Neural cell (in vitro differentiated cells): Measurements from ENCODE around the gene NDUFS2. TPM values are rescaled to one million over a fixed set of nuclear protein-coding genes. Genes with fewer than 3 reads are reported as not detected.
"Not testable (repeated sequence)": the region's sequence is repeated elsewhere in the genome, so short reads cannot be mapped to it uniquely, and the experiment has no call there.

Experiments
- H2AFZ ChIP-seq: fragments of 200-600, 300-800 bp; sonication (generic), shearing (Covaris generic); 2 replicates; pipeline ENCODE4 v1.6.0; 2014; ENCODE audit warnings: low read depth, mild to moderate bottlenecking, antibody characterized with exemption, low read length, moderate library complexity
- H3F3A ChIP-seq: fragments of 200-600 bp; shearing (Covaris generic); 2 replicates; pipeline ENCODE4 v1.6.1; 2016; ENCODE audit warnings: mild to moderate bottlenecking, moderate library complexity, mixed read lengths, antibody characterized with exemption, low read length; ENCODE audit not compliant: insufficient read depth, poor library complexity, severe bottlenecking
- H3K27ac ChIP-seq: fragments of 200-600, 300-800 bp; sonication (generic), shearing (Covaris generic); 2 replicates; pipeline ENCODE4 v1.5.1; 2014; ENCODE audit warnings: mild to moderate bottlenecking, low read length, moderate library complexity
- H3K27me3 ChIP-seq: fragments of 300-800, 200-600 bp; sonication (generic), shearing (Covaris generic); 2 replicates; pipeline ENCODE4 v1.6.0; 2014; ENCODE audit warnings: mild to moderate bottlenecking, low read depth, low read length, moderate library complexity; ENCODE audit not compliant: insufficient read depth
- H3K36me3 ChIP-seq: fragments of 300-800, 200-600 bp; sonication (generic), shearing (Covaris generic); 2 replicates; pipeline ENCODE4 v1.5.1; 2014; ENCODE audit warnings: mild to moderate bottlenecking, antibody characterized with exemption, low read length, moderate library complexity; ENCODE audit not compliant: insufficient read depth
- H3K4me2 ChIP-seq: fragments of 300-800, 200-600 bp; sonication (generic), shearing (Covaris generic); 2 replicates; pipeline ENCODE4 v1.6.0; 2014; ENCODE audit warnings: mild to moderate bottlenecking, low read length
- H3K4me3 ChIP-seq: fragments of 300-800, 200-600 bp; sonication (generic), shearing (Covaris generic); 2 replicates; pipeline ENCODE4 v1.5.1; 2014; ENCODE audit warnings: mild to moderate bottlenecking, low read length, moderate library complexity
- H3K79me2 ChIP-seq: fragments of 200-600 bp; shearing (Covaris generic); replicated peaks from 2 replicates; pipeline ENCODE4 v1.6.0; 2014; ENCODE audit warnings: mild to moderate bottlenecking, low read length, moderate library complexity; ENCODE audit not compliant: insufficient read depth
- H3K9ac ChIP-seq: fragments of 300-800, 200-600 bp; sonication (generic), shearing (Covaris generic); 2 replicates; pipeline ENCODE4 v1.6.1; 2016; ENCODE audit warnings: mild to moderate bottlenecking, low read length, mixed read lengths
- H3K9me2 ChIP-seq: fragments of 200-600 bp; shearing (Covaris generic); 2 replicates; pipeline ENCODE4 v1.6.1; 2016; ENCODE audit warnings: mild to moderate bottlenecking, low read length, mixed read lengths; ENCODE audit not compliant: insufficient read depth
- H3K9me3 ChIP-seq: fragments of 200-600, 300-800 bp; sonication (generic), shearing (Covaris generic); 2 replicates; pipeline ENCODE4 v1.6.1; 2016; ENCODE audit warnings: mild to moderate bottlenecking, mixed run types, low read length, moderate library complexity, mixed read lengths
- H4K20me1 ChIP-seq: fragments of 200-600 bp; shearing (Covaris generic); 2 replicates; pipeline ENCODE4 v1.6.1; 2016; ENCODE audit warnings: mild to moderate bottlenecking, mixed run types; ENCODE audit not compliant: insufficient read depth
- CTCF ChIP-seq: fragments of 450-650 bp; IDR thresholded peaks from 2 replicates; pipeline ENCODE4 v1.5.1; 2014; ENCODE audit warnings: antibody characterized with exemption, mild to moderate bottlenecking, moderate library complexity; ENCODE audit not compliant: poor library complexity, severe bottlenecking
- EP300 ChIP-seq: fragments of 450-650 bp; conservative IDR thresholded peaks from 2 replicates; pipeline ENCODE4 v1.6.1; 2014; ENCODE audit warnings: antibody characterized with exemption, mild to moderate bottlenecking, moderate library complexity; ENCODE audit not compliant: poor library complexity, severe bottlenecking
- EZH2 ChIP-seq: fragments of 200-600, 300-800 bp; shearing (Covaris generic), sonication (generic); IDR thresholded peaks from 2 replicates; pipeline ENCODE4 v1.6.1; 2014; ENCODE audit warnings: antibody characterized with exemption, low read length, borderline replicate concordance, mild to moderate bottlenecking; ENCODE audit not compliant: insufficient read depth, poor library complexity, severe bottlenecking
- MXI1 ChIP-seq: fragments of 450-650 bp; conservative IDR thresholded peaks from 2 replicates; pipeline ENCODE4 v1.6.1; 2014; ENCODE audit warnings: antibody characterized with exemption, mild to moderate bottlenecking; ENCODE audit not compliant: poor library complexity, severe bottlenecking
- POLR2AphosphoS5 ChIP-seq: IDR thresholded peaks from 2 replicates; pipeline ENCODE4 v1.6.1; 2012
- RAD21 ChIP-seq: fragments of 450-650 bp; conservative IDR thresholded peaks from 2 replicates; pipeline ENCODE4 v1.6.1; 2014; ENCODE audit warnings: antibody characterized with exemption, mild to moderate bottlenecking, moderate library complexity
- REST ChIP-seq: IDR thresholded peaks from 2 replicates; pipeline ENCODE4 v1.6.1; 2012; ENCODE audit warnings: borderline replicate concordance
- SMC3 ChIP-seq: fragments of 450-650 bp; conservative IDR thresholded peaks from 2 replicates; pipeline ENCODE4 v1.6.1; 2014; ENCODE audit warnings: antibody characterized with exemption, mild to moderate bottlenecking, moderate library complexity; ENCODE audit not compliant: poor library complexity
- TAF1 ChIP-seq: IDR thresholded peaks from 2 replicates; pipeline ENCODE4 v1.6.1; 2012; ENCODE audit warnings: low read depth
- polyA plus RNA-seq: library from polyadenylated mRNA; depleted of rRNA; stranded (reverse); fragments of >200 nt; gene quantifications from 2 replicates; pipeline ENCODE4 v1.2.3, GENCODE V29; 2014

Gene NDUFS2
- polyA plus RNA-seq, 1 donor from 2014 or later = 166 TPM

- TF ChIP-seq EP300 = no peak
- TF ChIP-seq RAD21 = no peak
Measured at GRCh38 chr1:161251579-161251978, 49.4 kb downstream of the NDUFS2 start (continued).

- H3K4me3 ChIP-seq, H4K20me1 ChIP-seq, H3K9me2 ChIP-seq, H3K9ac ChIP-seq, H2AFZ ChIP-seq, H3K9me3 ChIP-seq, H3K4me2 ChIP-seq, H3K36me3 ChIP-seq, H3K79me2 ChIP-seq, H3F3A ChIP-seq, H3K27ac ChIP-seq: not testable (repeated sequence)
- H3K27me3 ChIP-seq = peaks cover 17% of the 10 kb centered on the region
Measured at GRCh38 chr1:161255302-161255701, 53.1 kb downstream of the NDUFS2 start.

- peaks cover 20% of the 10 kb centered on the region for H3K27me3 ChIP-seq
- H4K20me1 ChIP-seq, H3K4me2 ChIP-seq, H3F3A ChIP-seq, H3K79me2 ChIP-seq, H3K36me3 ChIP-seq, H2AFZ ChIP-seq, H3K4me3 ChIP-seq, H3K9ac ChIP-seq, H3K9me3 ChIP-seq, H3K9me2 ChIP-seq, H3K27ac ChIP-seq: not testable (repeated sequence)
Measured at GRCh38 chr1:161255955-161256520, 53.9 kb downstream of the NDUFS2 start.

GRCh38 chr1:161257109-161257508, 54.9 kb downstream of the NDUFS2 start:
- peaks cover 20% of the 10 kb centered on the region for H3K27me3 ChIP-seq

GRCh38 chr1:161258439-161259344, 56.5 kb downstream of the NDUFS2 start, which contains the start of gene PCP4L1:
PCP4L1 (plus strand) TSS chr1:161258745; CDS start chr1:161258975, 230 bp downstream.
- Histone ChIP-seq H3K9me2 (no peaks in the 10 kb centered on the region), H3K27ac (no peak within 1 kb of the TSS), H3K9ac (peak within 1 kb of the TSS; percentile 66), H3F3A (no peaks in the 10 kb centered on the region), H3K4me3 (peak within 1 kb of the TSS; percentile 80), H3K4me2 (peak within 1 kb of the TSS; percentile 33), H3K27me3 (peaks cover 20% of the 10 kb centered on the region), H2AFZ (peak within 1 kb of the TSS; percentile 25), H3K9me3 (peaks cover 3% of the 10 kb centered on the region), H3K79me2 (no peaks in the 10 kb centered on the region), H4K20me1 (no peaks in the 10 kb centered on the region), H3K36me3 (no peaks in the 10 kb centered on the region)
- TF ChIP-seq TAF1 (no peak), REST (no peak), POLR2AphosphoS5 (peak; percentile 54), EP300 (peak; percentile 31), RAD21 (peak; percentile 23), SMC3 (no peak), MXI1 (peak; percentile 38), CTCF (peak; percentile 37), EZH2 (no peak)

More at GRCh38 chr1:161257109-161257508, 54.9 kb downstream of the NDUFS2 start:
- H3K36me3 ChIP-seq, H3K4me3 ChIP-seq, H4K20me1 ChIP-seq, H3K9me3 ChIP-seq, H2AFZ ChIP-seq, H3K9me2 ChIP-seq, H3K79me2 ChIP-seq, H3F3A ChIP-seq, H3K4me2 ChIP-seq, H3K27ac ChIP-seq, H3K9ac ChIP-seq: not testable (repeated sequence)
